Peyer's patch (tissue), 4 donors: Measurements from ENCODE around the gene SLC36A3.

Experiments
- POLR2A ChIP-seq, 2 donors: fragments of 450-650 bp; IDR thresholded peaks; one replicate each; pipeline ENCODE4 v1.5.1; 2017; ENCODE audit warnings: antibody characterized with exemption in 2 of 2, mild to moderate bottlenecking in 2 of 2, moderate library complexity in 2 of 2
- TF ChIP-seq, protein P1 (sequence below), 6 experiments: fragments of 450-650 bp in 4 of 6; fragments of 200-600 bp in 2 of 6; sonication (generic) in 1 of 6; IDR thresholded peaks; one replicate each; pipeline ENCODE4 v1.5.1; 2017 to 2019; ENCODE audit warnings: antibody characterized with exemption in 6 of 6, mild to moderate bottlenecking in 3 of 6, moderate library complexity in 1 of 6

DNA sequence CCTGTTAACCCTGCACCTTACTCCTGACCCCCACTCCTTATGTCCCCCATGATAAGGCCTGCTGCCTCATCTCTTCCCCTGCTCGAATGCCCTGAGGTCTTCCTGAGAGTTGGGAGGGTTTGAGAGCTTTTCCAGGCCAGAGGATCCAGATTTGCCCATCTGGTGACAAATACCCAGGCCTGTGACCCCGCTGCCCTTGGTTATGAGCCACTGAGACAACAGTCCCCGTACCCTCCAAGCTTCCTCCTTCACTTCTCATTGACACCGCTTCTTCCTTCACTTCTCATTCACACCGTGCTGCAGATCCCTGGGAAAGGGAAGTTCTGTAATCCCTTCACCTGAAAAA, 50.0 kb downstream of the SLC36A3 start:
- TF ChIP-seq, protein P1, sequence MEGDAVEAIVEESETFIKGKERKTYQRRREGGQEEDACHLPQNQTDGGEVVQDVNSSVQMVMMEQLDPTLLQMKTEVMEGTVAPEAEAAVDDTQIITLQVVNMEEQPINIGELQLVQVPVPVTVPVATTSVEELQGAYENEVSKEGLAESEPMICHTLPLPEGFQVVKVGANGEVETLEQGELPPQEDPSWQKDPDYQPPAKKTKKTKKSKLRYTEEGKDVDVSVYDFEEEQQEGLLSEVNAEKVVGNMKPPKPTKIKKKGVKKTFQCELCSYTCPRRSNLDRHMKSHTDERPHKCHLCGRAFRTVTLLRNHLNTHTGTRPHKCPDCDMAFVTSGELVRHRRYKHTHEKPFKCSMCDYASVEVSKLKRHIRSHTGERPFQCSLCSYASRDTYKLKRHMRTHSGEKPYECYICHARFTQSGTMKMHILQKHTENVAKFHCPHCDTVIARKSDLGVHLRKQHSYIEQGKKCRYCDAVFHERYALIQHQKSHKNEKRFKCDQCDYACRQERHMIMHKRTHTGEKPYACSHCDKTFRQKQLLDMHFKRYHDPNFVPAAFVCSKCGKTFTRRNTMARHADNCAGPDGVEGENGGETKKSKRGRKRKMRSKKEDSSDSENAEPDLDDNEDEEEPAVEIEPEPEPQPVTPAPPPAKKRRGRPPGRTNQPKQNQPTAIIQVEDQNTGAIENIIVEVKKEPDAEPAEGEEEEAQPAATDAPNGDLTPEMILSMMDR (IDR thresholded peaks at IDR 0.05) = no peak
- TF ChIP-seq POLR2A (IDR thresholded peaks at IDR 0.05) = no peak
